K562 (cell line): ENCODE measurements around the gene KCNF1.

ENCODE experiments used
- ATF7 ChIP-seq: fragments of 450-650 bp; IDR thresholded peaks from 2 replicates; pipeline ENCODE4 v1.7.1; 2014; ENCODE audit warnings: mild to moderate bottlenecking, moderate library complexity
- BRCA1 ChIP-seq, 2 experiments: fragments of 450-650 bp in 1 of 2; sonication (generic) in 1 of 2; formaldehyde crosslinking in 1 of 2; IDR thresholded peaks; 2 replicates each; pipeline versions ENCODE4 v1.5.0 to v1.6.1; 2017 to 2020; ENCODE audit warnings: mild to moderate bottlenecking in 1 of 2, missing genetic modification reagents in 1 of 2
- DDX20 ChIP-seq: fragments of 450-650 bp; IDR thresholded peaks from 2 replicates; pipeline ENCODE4 v1.6.1; 2016; ENCODE audit warnings: missing genetic modification characterization, low read depth, mild to moderate bottlenecking, missing compliant biosample characterization, moderate library complexity
- EP300 ChIP-seq: IDR thresholded peaks from 2 replicates; pipeline ENCODE4 v1.6.1; 2012; ENCODE audit warnings: low read length, improper control_type of control experiment
- ESRRB ChIP-seq: fragments of 250-450 bp; sonication (Bioruptor Pico); IDR thresholded peaks from 2 replicates; pipeline ENCODE4 v1.5.0; 2020; ENCODE audit warnings: mild to moderate bottlenecking, moderate library complexity, borderline replicate concordance
- EZH2 ChIP-seq: IDR thresholded peaks from 2 replicates; pipeline ENCODE4 v1.6.1; 2012; ENCODE audit warnings: low read depth, mild to moderate bottlenecking, inconsistent platforms, low read length, borderline replicate concordance
- LEF1 ChIP-seq: fragments of 450-650 bp; IDR thresholded peaks from 2 replicates; pipeline ENCODE4 v1.6.1; 2016; ENCODE audit warnings: mild to moderate bottlenecking
- MYC ChIP-seq, 2 experiments: fragments of 250-450 bp in 1 of 2; sonication (Bioruptor Pico) in 1 of 2; IDR thresholded peaks; 2 replicates each; pipeline versions ENCODE4 v1.5.1 to v1.6.1; 2012 to 2021; ENCODE audit warnings: low read depth in 2 of 2, borderline replicate concordance in 1 of 2, improper control_type of control experiment in 1 of 2, low read length in 1 of 2, mild to moderate bottlenecking in 1 of 2, moderate library complexity in 1 of 2
- POLR2A ChIP-seq: fragments of 450-650 bp; conservative IDR thresholded peaks from 2 replicates; pipeline ENCODE4 v1.6.1; 2016
- ZFX ChIP-seq: sonication (generic); formaldehyde crosslinking; IDR thresholded peaks from 2 replicates; pipeline ENCODE4 v1.8.0; 2022; ENCODE audit warnings: mild to moderate bottlenecking, missing genetic modification reagents, moderate library complexity
- TF ChIP-seq, protein P1 (sequence below), 3 experiments: IDR thresholded peaks in 2 of 3; conservative IDR thresholded peaks in 1 of 3; 2 replicates each; pipeline ENCODE4 v1.5.1; 2011 to 2012; ENCODE audit warnings: low read length in 3 of 3, mild to moderate bottlenecking in 3 of 3, control low read depth in 2 of 3, improper control_type of control experiment in 1 of 3, inconsistent platforms in 1 of 3, low read depth in 1 of 3, mixed read lengths in 1 of 3, moderate library complexity in 1 of 3; ENCODE audit not compliant: insufficient read depth in 2 of 3
- TF ChIP-seq, protein P2 (sequence below): sonication (generic); formaldehyde crosslinking; IDR thresholded peaks from 2 replicates; pipeline ENCODE4 v1.9.0; 2022; ENCODE audit warnings: mild to moderate bottlenecking, missing genetic modification reagents
- TF ChIP-seq, protein P3 (sequence below): sonication (generic); formaldehyde crosslinking; IDR thresholded peaks from 2 replicates; pipeline ENCODE4 v1.8.1; 2022; ENCODE audit warnings: missing genetic modification reagents

DNA sequence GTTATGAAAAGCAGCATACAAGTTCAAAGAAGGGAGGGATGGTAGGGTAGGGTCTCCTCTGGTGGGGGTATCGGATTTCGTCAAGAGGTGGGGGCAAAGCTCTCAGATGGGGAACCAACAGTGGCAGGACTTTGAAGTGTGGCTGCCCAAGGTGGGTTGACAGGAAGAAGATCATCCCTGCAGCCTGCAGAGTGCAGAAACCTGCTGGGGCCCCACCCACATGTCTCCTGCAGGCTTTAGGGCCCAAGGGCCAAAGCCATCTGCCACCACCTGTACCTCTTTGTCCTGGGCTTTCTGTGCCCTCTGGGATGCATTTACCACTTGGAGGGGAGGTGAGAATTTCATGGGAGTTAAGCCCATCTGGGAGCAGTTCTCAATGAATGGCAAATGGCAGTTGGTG lies 42.7 kb downstream of the KCNF1 start:
- TF ChIP-seq EP300, result no peak
- no peak for TF ChIP-seq POLR2A
- no peak for TF ChIP-seq DDX20 (tag)
- TF ChIP-seq ATF7, result no peak
- no peak for TF ChIP-seq ESRRB (CRISPR knock-in tag)
- TF ChIP-seq, protein P1, sequence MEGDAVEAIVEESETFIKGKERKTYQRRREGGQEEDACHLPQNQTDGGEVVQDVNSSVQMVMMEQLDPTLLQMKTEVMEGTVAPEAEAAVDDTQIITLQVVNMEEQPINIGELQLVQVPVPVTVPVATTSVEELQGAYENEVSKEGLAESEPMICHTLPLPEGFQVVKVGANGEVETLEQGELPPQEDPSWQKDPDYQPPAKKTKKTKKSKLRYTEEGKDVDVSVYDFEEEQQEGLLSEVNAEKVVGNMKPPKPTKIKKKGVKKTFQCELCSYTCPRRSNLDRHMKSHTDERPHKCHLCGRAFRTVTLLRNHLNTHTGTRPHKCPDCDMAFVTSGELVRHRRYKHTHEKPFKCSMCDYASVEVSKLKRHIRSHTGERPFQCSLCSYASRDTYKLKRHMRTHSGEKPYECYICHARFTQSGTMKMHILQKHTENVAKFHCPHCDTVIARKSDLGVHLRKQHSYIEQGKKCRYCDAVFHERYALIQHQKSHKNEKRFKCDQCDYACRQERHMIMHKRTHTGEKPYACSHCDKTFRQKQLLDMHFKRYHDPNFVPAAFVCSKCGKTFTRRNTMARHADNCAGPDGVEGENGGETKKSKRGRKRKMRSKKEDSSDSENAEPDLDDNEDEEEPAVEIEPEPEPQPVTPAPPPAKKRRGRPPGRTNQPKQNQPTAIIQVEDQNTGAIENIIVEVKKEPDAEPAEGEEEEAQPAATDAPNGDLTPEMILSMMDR (IDR thresholded peaks at IDR 0.05 in 2 of 3, conservative IDR thresholded peaks at IDR 0.05 in 1 of 3; ENCODE audit: insufficient read depth in 2 of 3, low read depth in 1 of 3, low read length in 3 of 3), result no peak
- TF ChIP-seq BRCA1 (IDR thresholded peaks at IDR 0.05), result no peak
- no peak for TF ChIP-seq BRCA1 (CRISPR knock-in tag; IDR thresholded peaks at IDR 0.05)
- TF ChIP-seq, protein P2, sequence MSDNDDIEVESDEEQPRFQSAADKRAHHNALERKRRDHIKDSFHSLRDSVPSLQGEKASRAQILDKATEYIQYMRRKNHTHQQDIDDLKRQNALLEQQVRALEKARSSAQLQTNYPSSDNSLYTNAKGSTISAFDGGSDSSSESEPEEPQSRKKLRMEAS (CRISPR knock-in tag), result no peak
- no peak for TF ChIP-seq ZFX
- TF ChIP-seq LEF1, result no peak
- no peak for TF ChIP-seq MYC (IDR thresholded peaks at IDR 0.05; ENCODE audit: low read depth, low read length)
- TF ChIP-seq MYC (CRISPR knock-in tag; IDR thresholded peaks at IDR 0.05; ENCODE audit: borderline replicate concordance, low read depth), result no peak
- TF ChIP-seq, protein P3, sequence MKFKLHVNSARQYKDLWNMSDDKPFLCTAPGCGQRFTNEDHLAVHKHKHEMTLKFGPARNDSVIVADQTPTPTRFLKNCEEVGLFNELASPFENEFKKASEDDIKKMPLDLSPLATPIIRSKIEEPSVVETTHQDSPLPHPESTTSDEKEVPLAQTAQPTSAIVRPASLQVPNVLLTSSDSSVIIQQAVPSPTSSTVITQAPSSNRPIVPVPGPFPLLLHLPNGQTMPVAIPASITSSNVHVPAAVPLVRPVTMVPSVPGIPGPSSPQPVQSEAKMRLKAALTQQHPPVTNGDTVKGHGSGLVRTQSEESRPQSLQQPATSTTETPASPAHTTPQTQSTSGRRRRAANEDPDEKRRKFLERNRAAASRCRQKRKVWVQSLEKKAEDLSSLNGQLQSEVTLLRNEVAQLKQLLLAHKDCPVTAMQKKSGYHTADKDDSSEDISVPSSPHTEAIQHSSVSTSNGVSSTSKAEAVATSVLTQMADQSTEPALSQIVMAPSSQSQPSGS, result no peak
- no peak for TF ChIP-seq EZH2
